Hematopoietic multipotent progenitor cell treated with erythropoietin and hydrocortisone succinate and interleukin-3 and kit ligand, for 4 days (in vitro differentiated cells): ENCODE results near the gene WDR35.
A peak's percentile ranks its signal among the peaks of the same experiment; 100 is the strongest.

Experiments used
- DNase-seq: peaks from one replicate; pipeline ENCODE4 v3.0.0-alpha.2; 2015

The WDR35 gene

DNA sequence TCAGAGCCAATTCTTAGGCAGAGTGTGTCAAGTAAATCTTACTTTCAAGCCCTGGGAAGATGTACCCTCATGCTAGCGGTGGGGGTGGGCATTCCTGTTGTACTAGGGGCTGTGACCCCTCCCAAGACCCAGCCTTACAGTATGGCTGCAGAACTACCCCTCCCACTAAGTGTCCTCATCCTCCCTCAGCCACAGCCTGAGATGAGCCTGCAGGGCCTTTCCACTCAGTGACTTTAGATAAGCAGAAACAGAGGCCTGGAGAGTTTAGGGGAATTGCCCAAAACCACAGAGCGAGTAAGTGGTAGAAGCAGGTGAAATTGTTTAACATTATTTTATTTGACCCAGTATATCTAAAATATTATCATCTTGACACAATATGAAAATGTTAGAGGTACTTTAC is 124.8 kb downstream of the WDR35 start:
- peak; percentile 69 for DNase-seq

DNA sequence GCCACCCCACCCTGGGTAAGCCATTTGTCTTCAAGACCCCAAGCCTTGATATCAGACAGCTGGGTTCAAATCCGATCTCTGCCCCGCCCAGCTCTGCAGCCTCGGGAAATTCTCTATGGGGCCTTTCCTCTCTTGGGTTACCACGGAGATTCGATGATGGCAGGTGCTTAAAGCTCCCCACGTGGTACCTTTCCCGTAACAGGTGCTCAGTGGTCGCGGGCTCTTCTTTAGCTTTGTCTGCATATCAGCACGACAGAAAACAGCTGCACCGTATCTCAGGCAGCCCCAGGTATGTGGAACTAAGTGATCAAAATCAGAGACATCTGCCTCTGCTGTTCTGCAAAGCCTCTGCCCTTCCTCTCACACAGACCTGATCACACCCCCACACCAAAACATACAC is 125.5 kb downstream of the WDR35 start:
- no peak for DNase-seq

DNA sequence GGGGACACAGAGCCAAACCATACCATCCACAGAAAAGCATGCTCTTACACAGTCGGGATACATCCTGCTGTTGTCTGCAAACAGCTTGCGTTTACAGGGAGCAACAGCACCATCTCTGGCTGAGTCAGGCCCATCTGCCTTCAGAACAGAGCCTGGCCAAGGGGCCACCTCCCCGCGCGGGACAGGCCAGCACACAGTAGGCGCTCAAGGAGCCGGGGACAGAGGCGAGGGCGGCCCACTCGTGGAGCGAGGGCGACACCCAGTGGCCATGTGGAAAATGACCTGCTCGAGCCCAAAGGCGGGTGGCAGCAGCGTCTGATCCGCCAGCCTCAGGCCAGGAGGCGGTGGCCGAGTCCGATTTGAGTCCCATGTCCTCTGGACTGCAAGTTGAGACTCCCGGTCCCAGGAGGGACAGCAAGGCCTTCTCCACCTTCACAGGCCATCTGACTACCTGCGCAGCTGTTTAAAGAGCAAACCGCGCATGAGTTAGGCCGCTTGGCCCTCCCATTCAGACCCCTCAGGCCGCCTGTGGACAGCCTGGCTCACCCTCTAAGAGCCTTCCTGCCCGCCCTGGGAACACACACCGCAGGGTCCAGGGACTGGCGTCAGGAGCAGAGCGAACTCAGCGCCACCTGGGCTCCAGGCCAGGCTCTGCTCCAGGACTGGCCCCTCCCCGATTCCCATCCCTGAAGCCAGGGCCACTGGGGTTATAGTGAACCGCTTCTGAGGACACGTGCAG is 126.4 kb downstream of the WDR35 start:
- DNase-seq, result peak; percentile 74

DNA sequence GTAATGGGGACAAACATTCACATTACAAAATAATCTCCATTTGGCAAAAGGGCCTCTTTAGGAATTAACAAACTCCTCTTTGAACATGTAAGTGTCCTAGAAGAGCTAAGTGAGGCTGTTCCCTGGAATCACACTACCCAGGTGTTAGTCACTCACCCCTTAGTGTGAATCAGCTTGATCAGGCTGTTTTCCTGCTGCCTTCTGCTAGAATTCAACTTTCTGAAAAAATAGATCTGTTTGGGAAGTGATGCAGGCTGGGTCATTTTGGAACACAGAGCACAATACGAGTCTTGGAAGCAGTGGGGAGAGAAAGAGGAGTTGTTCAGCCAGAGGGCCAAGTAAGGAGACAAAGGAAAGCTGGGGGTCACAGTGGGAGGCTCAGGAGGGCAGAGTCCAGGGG is 128.1 kb downstream of the WDR35 start:
- DNase-seq, result no peak
